Skeletal muscle satellite cell (primary cell): ENCODE data around the gene TMEM72.

Experiments used
- H3K27me3 ChIP-seq: 2 replicates; pipeline ENCODE4 v1.7.0; 2013; ENCODE audit warnings: low read length; ENCODE audit not compliant: control insufficient read depth, insufficient read depth
- H3K36me3 ChIP-seq: 2 replicates; pipeline ENCODE4 v1.7.0; 2013; ENCODE audit warnings: mild to moderate bottlenecking, control low read depth, low read length; ENCODE audit not compliant: insufficient read depth
- H3K4me1 ChIP-seq: 2 replicates; pipeline ENCODE4 v1.7.0; 2013; ENCODE audit warnings: low read length; ENCODE audit not compliant: control insufficient read depth, insufficient read depth
- H3K4me2 ChIP-seq: 2 replicates; pipeline ENCODE4 v1.7.0; 2013; ENCODE audit warnings: mild to moderate bottlenecking, low read length
- H3K4me3 ChIP-seq: 2 replicates; pipeline ENCODE4 v1.7.0; 2013; ENCODE audit warnings: low read length
- H3K9ac ChIP-seq: 2 replicates; pipeline ENCODE4 v1.7.0; 2013; ENCODE audit warnings: mild to moderate bottlenecking, low read depth, low read length, moderate library complexity
- H3K9me3 ChIP-seq: replicated peaks from 2 replicates; pipeline ENCODE4 v1.7.0; 2013; ENCODE audit warnings: mild to moderate bottlenecking, control low read depth, low read length

Gene TMEM72

GRCh38 chr10:44908066-44908749, 2.9 kb upstream of the TMEM72 start:
- H3K4me2 ChIP-seq = no peak overlapping the region
- no peak overlapping the region for H3K9ac ChIP-seq
- no peak overlapping the region for H3K4me3 ChIP-seq
- no peaks in the 10 kb centered on the region for H3K4me1 ChIP-seq
- H3K9me3 ChIP-seq = no peaks in the 10 kb centered on the region
- H3K27me3 ChIP-seq = peaks cover 85% of the 10 kb centered on the region
- no peaks in the 10 kb centered on the region for H3K36me3 ChIP-seq

DNA sequence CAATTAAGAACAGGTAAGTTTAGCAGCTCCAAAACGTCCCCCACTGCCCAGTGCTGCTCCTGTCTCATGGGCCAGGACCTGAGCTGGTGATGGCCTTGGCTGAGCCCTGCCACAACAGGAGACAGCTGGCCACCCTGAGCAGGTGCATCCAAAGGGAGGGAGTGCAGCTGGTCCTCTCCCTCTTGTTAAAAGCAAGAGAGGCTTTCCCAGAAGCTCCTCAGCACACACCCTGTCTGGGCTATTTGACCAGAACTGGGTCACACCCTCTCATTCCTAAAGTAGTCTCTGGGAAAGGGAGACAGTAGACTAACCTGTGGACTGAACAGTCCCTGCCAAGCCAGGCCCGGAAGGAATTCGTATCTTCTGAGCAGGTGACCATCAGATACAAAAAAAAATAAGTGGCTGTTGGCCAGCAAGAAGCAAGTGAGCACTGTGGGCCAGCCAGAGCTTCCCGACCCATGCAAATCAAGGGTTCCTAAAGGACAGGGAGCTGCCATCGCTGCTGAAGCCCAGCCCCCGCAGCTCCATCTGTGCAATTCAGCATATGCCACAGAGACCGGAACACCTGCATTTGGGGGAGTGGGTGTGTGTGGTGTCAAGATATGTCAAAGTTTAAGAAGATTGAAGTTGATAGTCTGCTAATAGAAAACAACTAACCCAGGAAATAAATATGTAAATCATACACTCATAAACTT, 2.1 kb upstream of the TMEM72 start:
- Histone ChIP-seq H3K4me1 (no peaks in the 10 kb centered on the region), H3K9ac (no peak overlapping the region), H3K4me3 (no peak overlapping the region), H3K36me3 (no peaks in the 10 kb centered on the region), H3K4me2 (no peak overlapping the region), H3K27me3 (peaks cover 79% of the 10 kb centered on the region), H3K9me3 (no peaks in the 10 kb centered on the region)

DNA sequence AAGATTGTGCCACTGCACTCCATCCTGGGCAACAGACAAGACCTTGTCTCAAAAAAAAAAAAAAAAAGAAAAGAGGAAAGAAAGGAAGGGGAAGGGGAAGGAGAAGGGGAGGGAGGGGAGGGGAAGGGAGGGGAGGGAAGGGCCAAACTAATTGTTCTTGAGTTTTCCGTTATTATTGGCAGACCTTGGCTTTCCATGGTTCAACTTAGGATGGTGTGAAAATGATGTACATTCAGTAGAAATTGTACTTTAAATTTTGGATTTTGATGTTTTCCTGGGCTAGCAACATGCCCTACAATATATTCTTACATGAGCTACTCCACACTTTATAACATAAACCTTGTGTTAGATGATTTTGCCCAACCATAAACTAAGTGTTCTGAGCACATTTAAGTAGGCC, 1.2 kb upstream of the TMEM72 start:
- Histone ChIP-seq H3K9me3 (no peaks in the 10 kb centered on the region), H3K9ac (no peak overlapping the region), H3K4me2 (no peak overlapping the region), H3K4me3 (no peak overlapping the region), H3K27me3 (peaks cover 75% of the 10 kb centered on the region), H3K4me1 (no peaks in the 10 kb centered on the region), H3K36me3 (no peaks in the 10 kb centered on the region)

DNA sequence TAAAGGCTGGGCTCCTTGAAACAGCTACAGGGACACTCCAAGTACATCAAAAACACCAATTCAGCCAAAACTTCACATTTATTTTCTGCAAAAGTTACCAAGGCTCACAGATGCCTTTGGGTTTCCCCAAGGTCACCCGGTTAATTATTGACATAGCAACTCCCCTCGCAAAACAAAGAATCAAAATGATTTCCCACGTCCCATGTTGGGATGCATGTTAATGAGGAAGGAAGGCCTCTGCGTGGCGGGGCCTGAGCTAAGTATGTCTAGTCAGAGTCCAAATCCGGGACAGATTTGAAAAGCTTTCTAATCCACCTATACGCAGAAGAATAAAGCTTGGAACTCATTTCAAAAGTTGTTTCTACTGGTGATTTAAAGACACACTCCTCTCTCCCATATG, 535 bp upstream of the TMEM72 start:
- Histone ChIP-seq H3K9ac (no peak overlapping the region), H3K36me3 (no peaks in the 10 kb centered on the region), H3K4me1 (no peaks in the 10 kb centered on the region), H3K27me3 (peaks cover 68% of the 10 kb centered on the region), H3K9me3 (no peaks in the 10 kb centered on the region), H3K4me2 (no peak overlapping the region), H3K4me3 (no peak overlapping the region)

DNA sequence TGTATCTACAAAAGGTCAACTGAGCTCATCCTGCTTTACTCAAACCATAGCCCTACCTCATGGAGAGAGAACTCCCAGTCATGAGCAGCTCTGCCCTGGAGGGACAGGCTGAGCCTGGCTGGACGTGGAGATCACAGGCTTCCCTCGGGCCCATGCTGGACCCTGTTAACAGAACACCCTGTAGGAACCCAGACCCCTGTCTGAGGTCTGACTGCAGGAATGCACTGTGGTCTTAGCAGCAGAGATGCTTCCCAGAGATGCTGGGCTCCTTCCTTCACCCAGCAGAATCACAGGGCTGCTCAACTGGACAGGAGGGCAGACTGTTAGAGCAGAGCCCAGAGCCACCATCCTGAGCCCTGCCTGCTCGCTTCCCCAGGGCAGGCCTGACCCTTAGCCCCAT, 814 bp downstream of the TMEM72 start:
- H3K9ac ChIP-seq = no peak overlapping the region
- peaks cover 67% of the 10 kb centered on the region for H3K27me3 ChIP-seq
- H3K36me3 ChIP-seq = no peaks in the 10 kb centered on the region
- H3K9me3 ChIP-seq = no peaks in the 10 kb centered on the region
- no peak overlapping the region for H3K4me3 ChIP-seq
- H3K4me2 ChIP-seq = no peak overlapping the region
- no peaks in the 10 kb centered on the region for H3K4me1 ChIP-seq

- H3K9me3 ChIP-seq = no peaks in the 10 kb centered on the region
- H3K36me3 ChIP-seq = no peaks in the 10 kb centered on the region
- H3K27me3 ChIP-seq = peaks cover 63% of the 10 kb centered on the region
- H3K4me3 ChIP-seq = no peak overlapping the region
- H3K9ac ChIP-seq = no peak overlapping the region
- H3K4me1 ChIP-seq = no peaks in the 10 kb centered on the region
- H3K4me2 ChIP-seq = no peak overlapping the region
Measured at GRCh38 chr10:44913350-44914081, 2.4 kb downstream of the TMEM72 start.

- H3K27me3 ChIP-seq = peaks cover 61% of the 10 kb centered on the region
- no peaks in the 10 kb centered on the region for H3K9me3 ChIP-seq
Measured at GRCh38 chr10:44914891-44915290, 3.8 kb downstream of the TMEM72 start.

GRCh38 chr10:44916429-44916828, 5.3 kb downstream of the TMEM72 start:
- H3K36me3 ChIP-seq = no peaks in the 10 kb centered on the region

More at GRCh38 chr10:44914891-44915290, 3.8 kb downstream of the TMEM72 start:
- no peak overlapping the region for H3K9ac ChIP-seq
- H3K4me3 ChIP-seq = no peak overlapping the region
- no peaks in the 10 kb centered on the region for H3K36me3 ChIP-seq
- no peak overlapping the region for H3K4me2 ChIP-seq
- H3K4me1 ChIP-seq = no peaks in the 10 kb centered on the region

DNA sequence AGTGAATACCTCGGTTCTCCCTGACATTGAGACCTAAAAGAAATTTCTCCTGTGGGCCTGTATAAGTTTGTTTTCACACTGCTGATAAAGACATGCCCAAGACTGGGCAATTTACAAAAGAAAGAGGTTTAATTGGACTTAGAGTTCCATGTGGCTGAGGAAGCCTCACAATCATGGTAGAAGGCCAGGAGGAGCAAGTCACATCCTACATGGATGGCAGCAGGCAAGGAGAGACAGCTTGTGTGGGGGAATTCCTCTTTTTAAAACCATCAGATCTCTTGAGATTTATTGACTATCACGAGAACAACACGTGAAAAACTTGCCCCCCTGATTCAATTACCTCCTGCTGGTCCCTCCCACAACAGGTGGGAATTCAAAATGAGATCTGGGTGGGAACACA, 6.7 kb downstream of the TMEM72 start:
- Histone ChIP-seq H3K9me3 (no peaks in the 10 kb centered on the region), H3K9ac (no peak overlapping the region), H3K4me3 (no peak overlapping the region), H3K4me1 (no peaks in the 10 kb centered on the region), H3K27me3 (peaks cover 47% of the 10 kb centered on the region), H3K36me3 (no peaks in the 10 kb centered on the region), H3K4me2 (no peak overlapping the region)

More at GRCh38 chr10:44916429-44916828, 5.3 kb downstream of the TMEM72 start:
- Histone ChIP-seq H3K4me2 (no peak overlapping the region), H3K4me3 (no peak overlapping the region), H3K9ac (no peak overlapping the region), H3K9me3 (no peaks in the 10 kb centered on the region), H3K4me1 (no peaks in the 10 kb centered on the region), H3K27me3 (peaks cover 61% of the 10 kb centered on the region)

GRCh38 chr10:44920252-44920651, 9.1 kb downstream of the TMEM72 start:
- Histone ChIP-seq H3K9ac (no peak overlapping the region), H3K9me3 (no peaks in the 10 kb centered on the region), H3K36me3 (no peaks in the 10 kb centered on the region), H3K4me3 (no peak overlapping the region), H3K27me3 (peaks cover 45% of the 10 kb centered on the region), H3K4me2 (no peak overlapping the region), H3K4me1 (no peaks in the 10 kb centered on the region)

DNA sequence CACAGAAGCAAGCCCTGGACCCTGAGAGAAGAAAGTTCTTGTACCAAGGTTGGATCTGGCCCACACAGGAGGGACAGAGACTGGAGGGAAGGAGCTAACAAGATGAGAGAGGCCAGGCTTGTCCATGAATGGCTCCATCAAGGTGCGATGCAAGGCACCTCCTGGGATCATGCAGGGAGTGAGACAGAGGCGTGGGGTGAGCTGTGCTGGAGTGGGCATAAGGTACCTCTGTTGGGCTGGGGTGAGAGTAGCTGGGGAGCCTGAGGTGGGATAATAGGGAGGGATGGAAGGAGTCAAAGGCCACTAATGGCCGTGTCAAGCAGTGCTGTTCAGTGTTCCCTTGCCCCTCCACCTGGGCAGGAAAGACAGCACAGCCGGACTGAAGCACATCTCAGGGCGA, 9.9 kb downstream of the TMEM72 start:
- Histone ChIP-seq H3K36me3 (no peaks in the 10 kb centered on the region), H3K4me1 (no peaks in the 10 kb centered on the region), H3K4me3 (no peak overlapping the region), H3K9me3 (no peaks in the 10 kb centered on the region), H3K4me2 (no peak overlapping the region), H3K9ac (no peak overlapping the region), H3K27me3 (peaks cover 42% of the 10 kb centered on the region)
